Prostate gland (tissue), 2 donors: Measurements from ENCODE around the gene COL25A1.

Source experiments
- POLR2A ChIP-seq: fragments of 450-650 bp; IDR thresholded peaks from one replicate; pipeline ENCODE4 v1.6.1; 2016; ENCODE audit warnings: antibody characterized with exemption, mild to moderate bottlenecking
- POLR2AphosphoS5 ChIP-seq: sonication (generic); formaldehyde crosslinking; IDR thresholded peaks from one replicate; pipeline ENCODE4 v1.6.1; 2017; ENCODE audit warnings: antibody characterized with exemption
- TF ChIP-seq, protein P1 (sequence below), 4 experiments: fragments of 200-600 bp in 2 of 4; fragments of 450-650 bp in 2 of 4; sonication (generic) in 2 of 4; IDR thresholded peaks; 1 replicate in 3 of 4; 2 replicates in 1 of 4; pipeline ENCODE4 v1.5.1; 2016 to 2019; ENCODE audit warnings: antibody characterized with exemption in 4 of 4, mild to moderate bottlenecking in 2 of 4, moderate library complexity in 2 of 4

DNA sequence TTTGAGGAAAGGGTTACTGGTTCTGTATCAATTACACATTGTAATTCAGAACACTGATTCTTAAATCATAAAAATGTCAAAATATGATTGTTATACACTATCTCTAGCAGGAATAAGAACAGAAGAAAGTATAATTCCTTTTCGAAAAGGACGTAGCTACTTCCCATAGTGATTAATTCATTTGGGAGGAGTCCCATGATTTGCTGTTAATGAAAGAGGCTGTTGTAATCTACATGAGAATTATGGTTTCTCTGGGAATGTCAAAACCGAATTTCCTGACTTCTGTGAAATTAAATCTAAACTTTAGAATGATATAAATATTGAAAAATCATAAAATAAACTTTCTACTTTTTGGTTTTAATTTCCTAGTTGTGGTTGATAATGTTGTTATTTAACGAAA, 348.5 kb downstream of the COL25A1 start:
- no peak for TF ChIP-seq POLR2AphosphoS5
- TF ChIP-seq, protein P1, sequence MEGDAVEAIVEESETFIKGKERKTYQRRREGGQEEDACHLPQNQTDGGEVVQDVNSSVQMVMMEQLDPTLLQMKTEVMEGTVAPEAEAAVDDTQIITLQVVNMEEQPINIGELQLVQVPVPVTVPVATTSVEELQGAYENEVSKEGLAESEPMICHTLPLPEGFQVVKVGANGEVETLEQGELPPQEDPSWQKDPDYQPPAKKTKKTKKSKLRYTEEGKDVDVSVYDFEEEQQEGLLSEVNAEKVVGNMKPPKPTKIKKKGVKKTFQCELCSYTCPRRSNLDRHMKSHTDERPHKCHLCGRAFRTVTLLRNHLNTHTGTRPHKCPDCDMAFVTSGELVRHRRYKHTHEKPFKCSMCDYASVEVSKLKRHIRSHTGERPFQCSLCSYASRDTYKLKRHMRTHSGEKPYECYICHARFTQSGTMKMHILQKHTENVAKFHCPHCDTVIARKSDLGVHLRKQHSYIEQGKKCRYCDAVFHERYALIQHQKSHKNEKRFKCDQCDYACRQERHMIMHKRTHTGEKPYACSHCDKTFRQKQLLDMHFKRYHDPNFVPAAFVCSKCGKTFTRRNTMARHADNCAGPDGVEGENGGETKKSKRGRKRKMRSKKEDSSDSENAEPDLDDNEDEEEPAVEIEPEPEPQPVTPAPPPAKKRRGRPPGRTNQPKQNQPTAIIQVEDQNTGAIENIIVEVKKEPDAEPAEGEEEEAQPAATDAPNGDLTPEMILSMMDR (IDR thresholded peaks at IDR 0.05): no peak
- no peak for TF ChIP-seq POLR2A
